ENCODE measurements around the gene BEND6.

DNA sequence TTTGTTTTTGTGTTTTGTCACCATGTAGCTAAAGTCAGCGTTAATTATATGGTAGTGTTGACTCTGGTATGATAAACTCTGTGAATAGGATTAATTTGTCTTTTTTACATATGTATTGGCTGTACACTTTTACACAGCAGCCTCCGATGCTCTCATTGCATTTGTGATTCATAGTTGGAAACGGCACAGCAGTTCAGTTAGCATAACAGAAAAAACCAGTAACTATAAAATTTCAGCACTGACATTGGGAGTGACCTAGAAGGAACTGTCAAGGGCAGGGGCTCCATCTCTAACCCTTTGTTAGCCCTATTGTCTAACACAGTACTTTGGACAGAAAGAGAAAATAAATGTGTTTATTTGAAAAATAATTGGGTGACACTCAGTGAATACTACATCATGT, 5.6 kb upstream of the BEND6 start:
- TF ChIP-seq POLR2A (IDR thresholded peaks at IDR 0.05) (no peak), POLR2AphosphoS5 (IDR thresholded peaks at IDR 0.05) (no peak)
